ENCODE data around the gene OBSCN.

OBSCN gene

GRCh38 chr1:228317891-228318810 is 110.3 kb downstream of the OBSCN start:
- DNase-seq (ENCODE audit: low read depth in 3 of 3): no peak

DNA sequence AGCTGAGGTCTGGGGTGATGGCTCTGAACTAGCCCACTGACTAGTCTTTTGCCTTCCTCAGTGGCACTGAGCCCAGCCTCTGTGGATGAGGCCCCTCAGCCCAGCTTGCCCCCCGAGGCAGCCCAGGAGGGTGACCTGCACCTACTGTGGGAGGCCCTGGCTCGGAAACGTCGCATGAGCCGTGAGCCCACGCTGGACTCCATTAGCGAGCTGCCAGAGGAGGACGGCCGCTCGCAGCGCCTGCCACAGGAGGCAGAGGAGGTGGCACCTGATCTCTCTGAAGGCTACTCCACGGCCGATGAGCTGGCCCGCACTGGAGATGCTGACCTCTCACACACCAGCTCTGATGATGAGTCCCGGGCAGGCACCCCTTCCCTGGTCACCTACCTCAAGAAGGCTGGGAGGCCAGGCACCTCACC is 111.0 kb downstream of the OBSCN start:
- DNase-seq (ENCODE audit: low read depth in 3 of 3): no peak

DNA sequence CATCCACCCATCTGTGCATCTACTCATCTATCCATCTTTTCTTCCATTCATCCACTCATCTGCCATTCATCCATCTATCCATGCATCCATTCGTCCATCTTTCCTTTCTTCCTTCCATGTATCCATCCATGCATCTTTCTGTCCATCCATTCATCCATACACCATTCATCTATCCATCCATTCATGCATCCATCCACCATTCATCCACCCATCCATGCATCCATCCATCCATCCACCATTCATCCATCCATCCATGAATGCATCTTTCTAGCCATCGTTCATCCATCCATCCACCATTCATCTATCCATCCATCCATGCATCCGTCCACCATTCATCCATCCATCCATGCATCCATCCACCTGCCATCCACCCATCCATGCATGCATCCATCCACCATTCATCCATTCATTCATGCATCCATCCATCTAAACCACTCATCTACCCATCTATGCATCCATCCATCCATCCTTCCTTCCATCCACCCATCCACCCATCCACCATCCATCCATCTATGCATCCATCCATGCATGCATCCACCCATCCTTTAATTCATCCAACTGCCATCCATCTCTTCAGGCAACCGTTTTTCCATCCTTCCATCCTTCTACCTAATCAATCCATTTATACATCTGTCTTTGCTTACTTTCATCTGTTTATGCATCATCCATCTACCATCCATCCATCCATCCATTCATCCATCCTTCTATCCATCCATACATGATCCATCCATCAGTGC is 111.7 kb downstream of the OBSCN start:
- DNase-seq (ENCODE audit: low read depth in 3 of 3): no peak

- no peak for DNase-seq (ENCODE audit: low read depth in 3 of 3)
Measured at GRCh38 chr1:228320394-228320793, 112.5 kb downstream of the OBSCN start.

- no peak for DNase-seq (ENCODE audit: low read depth in 3 of 3)
Measured at GRCh38 chr1:228321435-228321834, 113.6 kb downstream of the OBSCN start.

DNA sequence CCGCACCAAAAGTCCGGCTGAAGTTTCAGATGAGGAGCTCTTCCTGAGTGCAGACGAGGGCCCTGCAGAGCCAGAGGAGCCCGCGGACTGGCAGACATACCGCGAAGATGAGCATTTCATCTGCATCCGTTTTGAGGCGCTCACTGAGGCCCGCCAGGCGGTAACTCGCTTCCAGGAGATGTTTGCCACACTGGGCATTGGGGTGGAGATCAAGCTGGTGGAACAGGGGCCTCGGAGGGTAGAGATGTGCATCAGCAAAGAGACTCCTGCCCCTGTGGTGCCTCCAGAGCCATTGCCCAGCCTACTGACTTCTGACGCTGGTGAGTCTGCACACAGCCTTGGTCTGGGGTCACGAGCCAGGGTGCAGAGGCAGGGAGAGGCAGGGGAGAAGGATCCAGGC is 114.1 kb downstream of the OBSCN start:
- DNase-seq (ENCODE audit: low read depth in 3 of 3): no peak

GRCh38 chr1:228323401-228323800 is 115.6 kb downstream of the OBSCN start:
- no peak for DNase-seq (ENCODE audit: low read depth in 3 of 3)

DNA sequence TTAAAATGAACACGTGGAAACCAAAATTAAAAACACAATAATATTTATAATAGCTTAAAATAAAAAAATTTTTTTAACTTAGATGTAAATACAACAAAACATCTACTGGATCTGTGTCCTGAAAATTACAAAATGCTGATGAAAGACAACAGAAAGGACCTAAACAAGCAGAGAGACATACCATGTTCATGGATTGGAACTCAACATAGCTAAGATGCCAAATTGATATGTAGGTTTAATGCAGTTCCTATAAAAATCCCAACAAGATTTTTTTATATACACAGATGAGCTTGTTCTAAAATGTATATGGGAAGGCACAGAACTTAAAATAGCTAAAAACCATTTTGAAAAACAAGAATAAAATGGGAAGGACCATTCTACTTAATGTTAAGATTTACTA is 117.4 kb downstream of the OBSCN start:
- DNase-seq (ENCODE audit: low read depth in 3 of 3): no peak

GRCh38 chr1:228329887-228330286 is 122.0 kb downstream of the OBSCN start:
- DNase-seq (ENCODE audit: low read depth in 3 of 3): no peak

DNA sequence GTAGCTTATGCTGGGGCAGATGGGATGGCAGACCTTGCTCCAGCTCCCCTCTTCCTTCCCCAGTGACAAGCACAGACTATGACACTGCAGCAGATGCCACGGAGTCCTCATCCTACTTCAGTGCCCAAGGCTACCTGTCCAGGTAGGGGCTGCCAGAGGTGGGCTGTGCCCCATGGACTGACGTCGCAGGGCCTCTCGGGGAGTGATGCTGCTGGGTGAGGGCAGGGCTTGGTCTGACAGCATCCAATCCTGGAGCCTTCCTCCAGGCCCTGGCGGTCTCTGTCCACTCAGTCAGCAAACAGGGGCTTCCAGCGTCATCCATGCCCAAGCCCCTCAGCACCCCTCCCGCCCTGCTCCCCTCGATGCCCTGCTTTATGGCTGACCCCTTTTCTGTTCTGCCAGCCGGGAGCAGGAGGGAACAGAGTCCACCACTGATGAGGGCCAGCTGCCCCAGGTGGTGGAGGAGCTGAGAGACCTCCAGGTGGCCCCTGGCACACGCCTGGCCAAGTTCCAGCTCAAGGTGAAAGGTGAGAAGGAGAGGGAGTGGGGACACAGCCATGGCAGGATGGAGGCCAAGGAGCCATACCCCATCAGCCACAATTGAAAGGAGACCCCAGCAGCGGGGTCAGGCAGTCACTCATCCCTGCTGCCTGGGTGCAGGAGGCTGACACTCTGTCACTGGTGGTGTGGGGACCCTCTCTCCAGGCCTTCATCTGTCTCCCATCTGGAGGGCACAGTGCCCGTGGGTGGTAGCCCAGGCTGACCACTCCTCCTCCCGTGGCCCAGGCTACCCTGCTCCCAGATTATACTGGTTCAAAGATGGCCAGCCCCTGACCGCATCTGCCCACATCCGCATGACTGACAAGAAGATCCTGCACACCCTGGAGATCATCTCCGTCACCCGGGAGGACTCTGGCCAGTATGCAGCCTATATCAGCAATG is 125.2 kb downstream of the OBSCN start:
- DNase-seq (ENCODE audit: low read depth in 3 of 3): no peak

DNA sequence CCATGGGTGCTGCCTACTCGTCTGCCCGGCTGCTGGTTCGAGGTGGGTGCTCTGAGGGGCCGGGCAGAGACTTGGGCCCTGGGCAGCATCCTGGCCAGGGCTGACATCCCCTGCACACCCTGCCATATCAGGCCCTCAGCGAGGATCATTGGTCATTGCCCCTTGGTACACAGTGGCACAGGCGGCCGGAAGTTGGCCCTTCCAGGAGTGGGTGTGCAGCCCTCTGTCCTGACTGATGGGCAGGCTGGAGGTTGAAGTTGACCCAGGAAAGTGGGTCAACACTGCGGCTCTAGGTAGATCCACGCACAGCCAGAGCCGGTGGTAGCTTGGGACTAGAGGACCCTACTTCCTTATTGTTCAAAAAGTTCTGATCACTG is 125.9 kb downstream of the OBSCN start:
- DNase-seq (ENCODE audit: low read depth in 3 of 3): no peak

DNA sequence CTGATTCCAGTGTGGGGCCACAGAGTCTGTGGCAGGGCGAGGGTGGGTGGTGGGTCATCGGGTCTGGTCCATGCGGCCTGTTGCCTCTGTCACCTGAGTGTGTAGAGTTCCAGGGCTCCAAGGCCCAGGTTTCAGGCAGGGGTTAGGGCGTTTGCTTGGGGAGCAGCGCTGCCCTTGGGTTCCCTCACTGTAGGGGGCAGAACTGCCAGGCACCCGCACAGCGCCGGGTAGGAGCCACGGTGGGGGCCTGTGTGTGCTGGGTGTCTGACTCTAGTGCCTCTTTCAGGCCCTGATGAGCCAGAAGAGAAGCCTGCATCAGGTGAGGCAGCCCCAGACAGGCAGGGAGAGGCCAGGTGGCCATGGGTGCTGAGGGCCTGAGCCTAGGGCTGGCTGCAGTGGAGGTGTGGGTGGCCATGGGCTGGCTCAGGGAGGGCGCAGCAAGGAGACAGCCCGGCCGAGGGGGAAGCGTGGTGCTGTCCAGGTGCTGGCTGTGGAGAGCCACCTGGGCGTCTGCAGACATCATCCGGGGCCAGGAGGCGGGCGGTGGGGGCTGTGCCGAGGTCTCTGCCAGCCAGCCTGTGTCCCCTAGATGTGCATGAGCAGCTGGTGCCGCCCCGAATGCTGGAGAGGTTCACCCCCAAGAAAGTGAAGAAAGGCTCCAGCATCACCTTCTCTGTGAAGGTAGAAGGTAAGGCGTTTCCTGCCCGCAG is 126.5 kb downstream of the OBSCN start:
- DNase-seq (ENCODE audit: low read depth in 3 of 3): no peak

DNA sequence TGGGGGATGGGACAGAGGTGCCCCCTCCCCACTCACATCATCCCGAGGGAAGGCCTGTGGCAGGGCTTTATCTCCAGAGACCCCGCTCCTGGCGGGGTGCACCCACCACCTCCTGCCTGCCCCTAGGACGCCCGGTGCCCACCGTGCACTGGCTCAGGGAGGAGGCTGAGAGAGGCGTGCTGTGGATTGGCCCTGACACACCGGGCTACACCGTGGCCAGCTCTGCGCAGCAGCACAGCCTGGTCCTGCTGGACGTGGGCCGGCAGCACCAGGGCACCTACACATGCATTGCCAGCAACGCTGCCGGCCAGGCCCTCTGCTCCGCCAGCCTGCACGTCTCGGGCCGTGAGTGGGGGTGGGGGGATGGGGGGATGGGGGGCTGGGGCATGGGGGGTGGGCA is 127.1 kb downstream of the OBSCN start:
- no peak for DNase-seq (ENCODE audit: low read depth in 3 of 3)

GRCh38 chr1:228335406-228336307 is 127.8 kb downstream of the OBSCN start:
- no peak for DNase-seq (ENCODE audit: low read depth in 3 of 3)

DNA sequence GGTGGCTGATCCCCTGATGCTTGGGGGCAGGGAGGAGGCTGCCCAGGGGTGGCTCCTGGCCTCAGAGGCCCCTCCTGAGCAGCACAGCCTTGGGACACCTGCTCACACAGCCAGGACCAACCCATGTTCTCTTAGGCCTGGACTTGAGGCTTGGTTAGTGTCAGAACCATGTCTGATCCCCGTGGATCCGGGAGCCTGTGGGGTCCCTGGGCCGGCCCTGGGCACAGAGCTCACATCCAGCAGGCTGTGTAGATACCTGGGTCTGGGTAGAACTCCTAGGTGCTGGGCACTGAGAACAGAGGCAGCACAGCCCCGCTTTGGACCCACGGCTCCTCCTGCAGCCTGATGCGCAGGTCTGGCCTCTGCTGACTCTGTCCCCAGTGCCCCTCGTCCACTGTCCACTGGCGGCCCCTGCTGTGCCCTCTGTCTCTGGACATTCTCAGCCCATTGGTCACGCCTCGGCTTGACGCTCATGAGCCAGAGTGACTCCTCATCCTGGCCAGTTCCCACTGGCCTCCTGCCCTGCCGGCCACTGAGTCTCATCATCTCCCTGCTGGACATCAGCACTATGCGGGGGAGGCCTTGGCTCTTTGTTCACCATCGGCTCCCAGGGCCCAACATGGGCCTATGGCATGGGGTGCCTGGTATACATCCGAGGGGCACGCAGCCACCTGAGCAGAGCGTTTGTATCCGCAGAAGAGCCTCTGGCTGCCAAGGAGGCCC is 128.6 kb downstream of the OBSCN start:
- DNase-seq (ENCODE audit: low read depth in 3 of 3): no peak

- no peak for DNase-seq (ENCODE audit: low read depth in 3 of 3)
Measured at GRCh38 chr1:228337031-228337564, 129.3 kb downstream of the OBSCN start.

- no peak for DNase-seq (ENCODE audit: low read depth in 3 of 3)
Measured at GRCh38 chr1:228337711-228338520, 130.1 kb downstream of the OBSCN start.

DNA sequence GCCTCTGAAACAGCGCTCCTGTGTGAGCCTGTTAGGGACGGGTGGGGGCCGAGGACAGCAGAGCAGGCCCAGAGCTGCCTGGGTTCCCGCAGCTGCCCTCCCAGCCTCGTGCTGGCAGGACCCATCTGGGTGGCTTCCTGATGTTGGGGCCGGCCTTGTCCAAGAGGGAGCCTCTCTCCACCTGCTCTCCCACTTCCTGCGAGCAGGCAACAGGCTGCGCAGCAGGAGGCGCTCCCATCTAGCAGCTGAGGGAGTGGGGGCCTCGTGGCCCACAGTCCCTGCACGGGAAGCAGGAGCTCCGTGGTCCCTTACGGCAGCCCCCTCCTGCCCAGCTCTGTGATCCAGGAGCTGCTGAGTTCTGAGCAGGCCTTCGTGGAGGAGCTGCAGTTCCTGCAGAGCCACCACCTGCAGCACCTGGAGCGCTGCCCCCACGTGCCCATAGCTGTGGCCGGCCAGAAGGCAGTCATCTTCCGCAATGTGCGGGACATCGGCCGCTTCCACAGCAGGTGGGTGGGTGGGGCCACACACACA is 130.7 kb downstream of the OBSCN start:
- no peak for DNase-seq (ENCODE audit: low read depth in 3 of 3)

All from stimulated activated CD4-positive, alpha-beta T cell treated with anti-CD3 and anti-CD28 coated beads, TNF-alpha, amount 100 ng/mL, for 24 hours (primary cell).